Subcutaneous adipose tissue (tissue), 4 donors: Measurements from ENCODE around the gene COL15A1. TPM values are rescaled to one million over a fixed set of nuclear protein-coding genes. Genes with fewer than 3 reads are reported as not detected.

Experiments used
- CTCF ChIP-seq: fragments of 450-650 bp; IDR thresholded peaks from one replicate; pipeline ENCODE4 v1.5.1; 2016; ENCODE audit warnings: low read depth, mild to moderate bottlenecking, control low read depth, antibody characterized with exemption, moderate library complexity
- total RNA-seq, 4 donors: library from RNA; depleted of rRNA; stranded (reverse); fragments of >200 nt; gene quantifications; one replicate each; pipeline ENCODE4 v1.1.0, GENCODE V29; 2016

COL15A1 gene
- total RNA-seq, 4 donors from 2014 or later = 21.2 to 85.5 (median 59.4) TPM

- TF ChIP-seq CTCF = no peak
Measured at GRCh38 chr9:99008203-99008602, 64.5 kb downstream of the COL15A1 start.

- no peak for TF ChIP-seq CTCF
Measured at GRCh38 chr9:99011161-99011709, 67.5 kb downstream of the COL15A1 start.

- TF ChIP-seq CTCF = no peak
Measured at GRCh38 chr9:99012957-99013512, 69.3 kb downstream of the COL15A1 start.

DNA sequence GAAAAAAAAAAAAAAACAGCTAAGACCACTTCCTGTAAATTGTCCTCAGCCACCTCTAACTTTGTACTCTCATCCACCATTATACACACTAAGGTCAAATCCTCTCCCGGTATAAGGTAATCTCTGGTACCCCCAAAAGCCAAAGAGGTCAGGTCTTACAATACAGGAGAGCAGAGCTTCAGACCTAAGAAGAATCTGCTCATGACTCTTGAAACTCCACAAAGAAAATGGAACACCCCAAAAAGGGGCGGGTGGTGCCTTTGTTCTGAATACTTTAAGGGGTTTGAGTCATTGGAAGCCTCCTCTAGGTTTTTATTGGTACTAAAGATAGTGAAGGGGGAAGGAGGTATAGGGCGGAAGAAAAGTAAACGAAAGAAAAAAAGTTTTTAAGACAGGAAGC lies 69.8 kb downstream of the COL15A1 start:
- TF ChIP-seq CTCF = no peak

DNA sequence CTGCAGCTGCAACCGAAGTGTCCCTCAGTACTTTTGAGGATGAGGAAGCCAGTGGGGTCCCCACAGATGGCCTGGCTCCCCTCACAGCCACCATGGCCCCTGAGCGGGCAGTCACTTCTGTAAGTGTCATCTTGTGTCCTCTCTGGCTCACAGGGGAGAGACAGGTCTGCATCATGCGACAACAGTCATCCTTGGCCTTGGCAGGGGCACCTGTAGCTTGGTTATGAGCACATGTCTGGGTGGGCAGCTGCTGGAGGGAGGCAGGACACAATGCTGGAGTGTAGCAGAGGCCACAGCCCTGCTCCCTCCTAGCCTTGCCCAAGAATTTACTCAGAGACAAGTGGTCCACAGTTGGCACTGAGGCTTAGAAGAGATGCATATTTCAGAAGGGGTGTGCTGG lies 71.7 kb downstream of the COL15A1 start:
- no peak for TF ChIP-seq CTCF

GRCh38 chr9:99015890-99016289 lies 72.2 kb downstream of the COL15A1 start:
- no peak for TF ChIP-seq CTCF

GRCh38 chr9:99016681-99017387 lies 73.1 kb downstream of the COL15A1 start:
- TF ChIP-seq CTCF = no peak
